ENCODE results near the gene P3H3.

P3H3 gene

GRCh38 chr12:6799147-6799546, 29.1 kb upstream of the P3H3 start:
- H3K4me3 ChIP-seq (replicated peaks in 1 of 2; ENCODE audit: low read depth in 2 of 2, low read length in 2 of 2), result no peak overlapping the region
- no peak for DNase-seq (ENCODE audit: low read depth in 2 of 2)
- TF ChIP-seq, protein P1, sequence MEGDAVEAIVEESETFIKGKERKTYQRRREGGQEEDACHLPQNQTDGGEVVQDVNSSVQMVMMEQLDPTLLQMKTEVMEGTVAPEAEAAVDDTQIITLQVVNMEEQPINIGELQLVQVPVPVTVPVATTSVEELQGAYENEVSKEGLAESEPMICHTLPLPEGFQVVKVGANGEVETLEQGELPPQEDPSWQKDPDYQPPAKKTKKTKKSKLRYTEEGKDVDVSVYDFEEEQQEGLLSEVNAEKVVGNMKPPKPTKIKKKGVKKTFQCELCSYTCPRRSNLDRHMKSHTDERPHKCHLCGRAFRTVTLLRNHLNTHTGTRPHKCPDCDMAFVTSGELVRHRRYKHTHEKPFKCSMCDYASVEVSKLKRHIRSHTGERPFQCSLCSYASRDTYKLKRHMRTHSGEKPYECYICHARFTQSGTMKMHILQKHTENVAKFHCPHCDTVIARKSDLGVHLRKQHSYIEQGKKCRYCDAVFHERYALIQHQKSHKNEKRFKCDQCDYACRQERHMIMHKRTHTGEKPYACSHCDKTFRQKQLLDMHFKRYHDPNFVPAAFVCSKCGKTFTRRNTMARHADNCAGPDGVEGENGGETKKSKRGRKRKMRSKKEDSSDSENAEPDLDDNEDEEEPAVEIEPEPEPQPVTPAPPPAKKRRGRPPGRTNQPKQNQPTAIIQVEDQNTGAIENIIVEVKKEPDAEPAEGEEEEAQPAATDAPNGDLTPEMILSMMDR (IDR thresholded peaks at IDR 0.05; ENCODE audit: low read depth, low read length), result no peak

GRCh38 chr12:6807170-6807569, 21.0 kb upstream of the P3H3 start:
- TF ChIP-seq, protein P1 (IDR thresholded peaks at IDR 0.05; ENCODE audit: low read depth, low read length), result no peak
- DNase-seq (ENCODE audit: low read depth in 2 of 2), result peak in 1 of 2 donors; percentile 22
- no peak overlapping the region for H3K4me3 ChIP-seq (replicated peaks in 1 of 2; ENCODE audit: low read depth in 2 of 2, low read length in 2 of 2)

- no peak overlapping the region for H3K4me3 ChIP-seq (replicated peaks in 1 of 2; ENCODE audit: low read depth in 2 of 2, low read length in 2 of 2)
- TF ChIP-seq, protein P1 (IDR thresholded peaks at IDR 0.05; ENCODE audit: low read depth, low read length), result no peak
- no peak for DNase-seq (ENCODE audit: low read depth in 2 of 2)
Measured at GRCh38 chr12:6809056-6809455, 19.2 kb upstream of the P3H3 start.

GRCh38 chr12:6810758-6811157, 17.4 kb upstream of the P3H3 start:
- H3K4me3 ChIP-seq (replicated peaks in 1 of 2; ENCODE audit: low read depth in 2 of 2, low read length in 2 of 2), result no peak overlapping the region
- no peak for DNase-seq (ENCODE audit: low read depth in 2 of 2)
- TF ChIP-seq, protein P1 (IDR thresholded peaks at IDR 0.05; ENCODE audit: low read depth, low read length), result no peak

- H3K4me3 ChIP-seq (replicated peaks in 1 of 2; ENCODE audit: low read depth in 2 of 2, low read length in 2 of 2), result no peak overlapping the region
- TF ChIP-seq, protein P1 (IDR thresholded peaks at IDR 0.05; ENCODE audit: low read depth, low read length), result no peak
- no peak for DNase-seq (ENCODE audit: low read depth in 2 of 2)
Measured at GRCh38 chr12:6813363-6813762, 14.8 kb upstream of the P3H3 start.

DNA sequence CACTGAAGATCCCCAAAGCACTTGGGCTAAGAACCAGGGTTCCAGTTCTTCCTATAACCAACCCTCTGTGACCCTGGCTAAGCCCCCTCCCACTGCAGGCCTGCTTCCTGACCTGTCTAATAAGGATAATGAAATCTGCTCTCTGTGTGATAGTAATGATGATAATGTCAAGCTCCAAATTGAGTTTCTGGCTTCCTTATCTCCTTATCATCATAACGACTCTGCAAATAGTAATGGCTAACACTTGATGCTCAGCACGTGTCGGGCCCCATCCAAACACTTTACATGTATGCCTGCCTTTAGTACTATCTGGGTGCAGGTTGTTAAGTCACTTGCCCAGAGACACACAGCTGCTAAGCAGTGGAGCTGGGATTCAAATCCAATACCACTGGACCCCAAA, 11.6 kb upstream of the P3H3 start:
- no peak for DNase-seq (ENCODE audit: low read depth in 2 of 2)
- TF ChIP-seq, protein P1 (IDR thresholded peaks at IDR 0.05; ENCODE audit: low read depth, low read length), result no peak
- H3K4me3 ChIP-seq (replicated peaks in 1 of 2; ENCODE audit: low read depth in 2 of 2, low read length in 2 of 2), result no peak overlapping the region

DNA sequence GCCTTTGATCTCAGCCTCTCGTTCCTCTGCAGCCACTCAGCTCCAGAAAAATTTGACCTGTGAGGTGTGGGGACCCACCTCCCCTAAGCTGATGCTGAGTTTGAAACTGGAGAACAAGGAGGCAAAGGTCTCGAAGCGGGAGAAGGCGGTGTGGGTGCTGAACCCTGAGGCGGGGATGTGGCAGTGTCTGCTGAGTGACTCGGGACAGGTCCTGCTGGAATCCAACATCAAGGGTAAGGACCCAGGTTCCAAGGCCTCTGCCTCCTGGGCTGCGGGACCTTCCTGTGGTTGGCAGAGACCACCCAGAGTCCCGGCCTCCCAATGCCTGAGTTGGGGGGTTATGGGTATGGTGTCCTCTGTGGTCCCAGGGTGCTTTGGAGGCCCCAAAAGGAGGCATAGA, 11.1 kb upstream of the P3H3 start:
- H3K4me3 ChIP-seq (replicated peaks in 1 of 2; ENCODE audit: low read depth in 2 of 2, low read length in 2 of 2), result no peak overlapping the region
- TF ChIP-seq, protein P1 (IDR thresholded peaks at IDR 0.05; ENCODE audit: low read depth, low read length), result no peak
- no peak for DNase-seq (ENCODE audit: low read depth in 2 of 2)
